SK-N-SH (cell line): ENCODE results near the gene SLC34A1.

ENCODE experiments used
- CHD2 ChIP-seq: fragments of 150-350 bp; IDR thresholded peaks from 2 replicates; pipeline ENCODE4 v1.6.1; 2018; ENCODE audit warnings: low read length; ENCODE audit not compliant: partially characterized antibody
- CTCF ChIP-seq: fragments of 200-600 bp; sonication (generic); IDR thresholded peaks from 2 replicates; pipeline ENCODE4 v1.6.1; 2017; ENCODE audit warnings: antibody characterized with exemption, mild to moderate bottlenecking, moderate library complexity
- MAX ChIP-seq: IDR thresholded peaks from 2 replicates; pipeline ENCODE4 v1.4.0; 2012; ENCODE audit warnings: low read depth
- RXRA ChIP-seq: IDR thresholded peaks from 2 replicates; pipeline ENCODE4 v1.4.0; 2012; ENCODE audit warnings: low read depth, mild to moderate bottlenecking, borderline replicate concordance
- SIN3A ChIP-seq: IDR thresholded peaks from 2 replicates; pipeline ENCODE4 v1.6.1; 2012; ENCODE audit warnings: low read depth, mild to moderate bottlenecking, low read length, moderate library complexity, borderline replicate concordance
- TAF1 ChIP-seq: IDR thresholded peaks from 2 replicates; pipeline ENCODE4 v1.6.1; 2012; ENCODE audit warnings: low read depth, mild to moderate bottlenecking, low read length, moderate library complexity, borderline replicate concordance
- TEAD4 ChIP-seq: IDR thresholded peaks from 2 replicates; pipeline ENCODE4 v1.4.0; 2012; ENCODE audit warnings: mild to moderate bottlenecking, borderline replicate concordance; ENCODE audit not compliant: insufficient read depth

GRCh38 chr5:177425801-177426565, 41.7 kb downstream of the SLC34A1 start:
- no peak for TF ChIP-seq TEAD4
- peak; percentile 61; the same call in 1 of the 2 replicates for TF ChIP-seq TAF1
- no peak for TF ChIP-seq CTCF
- TF ChIP-seq RXRA, result no peak
- TF ChIP-seq CHD2, result peak; percentile 64
- TF ChIP-seq MAX, result no peak; the same call in 1 of the 2 replicates
- TF ChIP-seq SIN3A, result peak; percentile 19; the same call in 1 of the 2 replicates
